ENCODE measurements around the gene PAIP2.
"Not testable (repeated sequence)": the region's sequence is repeated elsewhere in the genome, so short reads cannot be mapped to it uniquely, and the experiment has no call there.

Gene PAIP2

DNA sequence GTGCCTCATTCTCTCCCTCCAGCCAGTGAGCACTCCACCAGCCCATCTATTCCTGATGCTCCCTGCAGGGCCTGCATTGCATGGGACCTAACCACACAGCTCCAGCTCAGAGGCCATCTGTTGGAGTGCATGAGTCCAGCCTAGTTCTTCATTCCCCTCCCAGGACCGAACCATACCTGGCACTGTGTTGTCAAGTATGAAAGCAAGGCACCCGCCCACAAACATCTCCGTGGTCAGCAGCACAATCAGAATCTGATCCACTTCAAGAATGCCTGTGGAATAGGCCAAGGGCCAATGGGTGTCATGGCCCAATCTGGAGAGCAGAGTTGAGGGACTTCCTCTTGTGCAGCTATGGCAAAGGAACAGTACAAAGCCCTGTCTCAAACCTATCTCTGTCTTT, 35.6 kb downstream of the PAIP2 start:
- ATAC-seq (ENCODE audit: low read depth) (no peak), DNase-seq (ENCODE audit: low spot score in 2 of 2) (no peak)
- Mint-ChIP-seq H3K27me3 (no peaks in the 10 kb centered on the region), H3K27ac (no peak overlapping the region), H3K9me3 (no peaks in the 10 kb centered on the region), H3K36me3 (peaks cover 5% of the 10 kb centered on the region), H3K4me3 (no peak overlapping the region), H3K4me1 (peaks cover 7% of the 10 kb centered on the region)

DNA sequence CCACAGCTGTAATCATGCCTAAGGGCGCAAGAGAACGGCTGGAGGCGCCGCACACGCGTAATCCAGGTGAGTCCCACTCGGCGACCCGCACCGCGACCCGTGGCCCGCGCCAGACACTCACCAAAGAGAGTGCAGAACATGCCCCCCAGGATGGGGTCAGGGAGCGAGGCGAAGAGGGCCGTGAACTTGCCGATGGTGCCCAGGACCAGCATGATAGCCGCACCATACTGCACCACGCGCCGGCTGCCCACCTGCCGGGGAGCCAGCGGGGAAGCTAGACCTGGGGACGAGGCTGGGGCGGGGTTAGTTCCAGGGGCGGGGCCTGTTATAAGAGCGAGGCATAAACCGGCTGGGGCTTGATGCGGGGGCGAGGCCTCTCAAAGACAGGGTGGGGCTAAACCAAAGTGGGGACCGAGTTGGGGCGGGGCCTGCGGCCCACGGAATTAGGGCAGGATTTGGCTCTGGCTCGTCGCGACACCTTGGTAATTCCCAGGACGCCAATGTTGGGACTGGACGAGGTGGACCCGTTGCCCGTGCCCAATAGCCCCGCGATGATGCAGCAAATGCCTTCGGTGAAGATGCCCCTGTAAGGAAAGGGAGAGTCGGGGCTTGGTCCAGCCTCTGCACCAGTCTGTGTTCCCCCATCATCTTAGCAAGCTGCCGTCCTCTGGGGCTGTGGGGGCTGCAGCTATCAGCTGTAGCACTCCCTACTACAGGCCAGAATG, 36.6 kb downstream of the PAIP2 start:
- Mint-ChIP-seq H3K36me3 (peaks cover 5% of the 10 kb centered on the region), H3K4me1 (peaks cover 12% of the 10 kb centered on the region), H3K27ac (no peak overlapping the region), H3K9me3 (no peaks in the 10 kb centered on the region), H3K27me3 (no peaks in the 10 kb centered on the region), H3K4me3 (no peak overlapping the region)
- DNase-seq (ENCODE audit: low spot score in 2 of 2): no peak
- ATAC-seq (ENCODE audit: low read depth): no peak

DNA sequence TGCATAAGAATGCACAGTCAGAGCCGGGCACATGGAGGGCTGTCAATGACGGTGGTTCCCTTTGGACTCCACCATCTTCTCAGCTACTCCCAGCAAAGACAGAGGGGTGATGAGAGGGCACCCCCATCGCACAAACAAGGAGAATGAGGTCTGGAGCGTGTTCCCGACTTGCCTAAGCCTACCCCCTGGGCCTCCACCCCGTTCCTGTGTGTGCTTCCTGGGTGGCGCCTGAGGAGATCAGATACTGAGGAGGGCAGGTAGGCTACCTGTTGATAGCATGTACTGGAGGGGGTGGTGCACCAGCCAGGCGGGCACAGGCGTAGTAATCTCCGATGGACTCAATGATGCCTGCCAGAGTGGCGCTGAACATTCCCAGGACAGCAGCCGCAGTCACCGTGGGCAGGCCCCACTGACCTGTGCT, 37.3 kb downstream of the PAIP2 start:
- Mint-ChIP-seq H3K9me3 (no peaks in the 10 kb centered on the region), H3K36me3 (peaks cover 5% of the 10 kb centered on the region), H3K27ac (no peak overlapping the region), H3K27me3 (no peaks in the 10 kb centered on the region), H3K4me3 (no peak overlapping the region), H3K4me1 (peaks cover 13% of the 10 kb centered on the region)
- DNase-seq (ENCODE audit: low spot score in 2 of 2) (no peak), ATAC-seq (ENCODE audit: low read depth) (no peak)

DNA sequence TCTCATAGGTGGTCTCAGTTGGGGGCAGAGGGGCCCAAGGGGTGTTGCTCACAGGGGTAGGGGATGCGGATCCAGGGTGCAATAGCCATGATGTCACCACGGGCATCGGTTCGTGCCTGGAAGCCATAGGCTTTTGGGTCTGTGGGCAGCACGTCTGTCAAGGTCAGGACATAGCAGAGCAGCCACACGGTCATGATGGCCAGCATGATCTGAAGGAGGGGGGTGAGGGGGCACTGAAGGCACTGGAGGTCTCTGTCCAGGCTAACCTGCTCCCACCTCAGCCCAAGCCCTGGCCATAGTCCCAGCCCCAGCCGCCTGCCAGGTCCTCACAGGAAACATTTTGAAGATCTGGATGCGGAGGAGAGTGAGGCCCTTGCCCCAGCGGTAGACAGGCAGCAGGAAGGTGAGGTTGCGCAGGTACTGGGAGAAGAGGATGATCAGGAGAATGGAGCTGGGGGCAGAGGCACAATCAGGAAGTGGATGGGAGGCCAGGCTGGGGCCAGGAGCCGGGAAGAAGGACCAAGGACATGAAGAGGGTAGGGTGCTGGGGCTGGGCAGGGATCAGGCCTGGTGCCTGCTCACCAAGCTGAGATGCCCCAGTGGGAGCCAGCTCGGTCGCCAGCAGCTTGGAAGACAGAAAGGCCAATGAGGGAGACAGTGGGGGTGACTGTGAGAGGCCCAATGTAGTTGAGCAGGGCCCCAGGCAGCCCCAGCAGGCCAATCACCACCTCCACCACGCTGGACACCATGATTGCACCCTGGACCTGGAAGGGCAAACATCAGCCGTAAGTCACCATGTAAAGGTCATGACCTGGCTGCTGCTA, 38.2 kb downstream of the PAIP2 start:
- Mint-ChIP-seq H3K36me3 (peaks cover 5% of the 10 kb centered on the region), H3K27ac (no peak overlapping the region), H3K4me1 (peaks cover 19% of the 10 kb centered on the region), H3K9me3 (no peaks in the 10 kb centered on the region), H3K27me3 (no peaks in the 10 kb centered on the region), H3K4me3 (no peak overlapping the region)
- ATAC-seq (ENCODE audit: low read depth) (no peak), DNase-seq (ENCODE audit: low spot score in 2 of 2) (no peak)

DNA sequence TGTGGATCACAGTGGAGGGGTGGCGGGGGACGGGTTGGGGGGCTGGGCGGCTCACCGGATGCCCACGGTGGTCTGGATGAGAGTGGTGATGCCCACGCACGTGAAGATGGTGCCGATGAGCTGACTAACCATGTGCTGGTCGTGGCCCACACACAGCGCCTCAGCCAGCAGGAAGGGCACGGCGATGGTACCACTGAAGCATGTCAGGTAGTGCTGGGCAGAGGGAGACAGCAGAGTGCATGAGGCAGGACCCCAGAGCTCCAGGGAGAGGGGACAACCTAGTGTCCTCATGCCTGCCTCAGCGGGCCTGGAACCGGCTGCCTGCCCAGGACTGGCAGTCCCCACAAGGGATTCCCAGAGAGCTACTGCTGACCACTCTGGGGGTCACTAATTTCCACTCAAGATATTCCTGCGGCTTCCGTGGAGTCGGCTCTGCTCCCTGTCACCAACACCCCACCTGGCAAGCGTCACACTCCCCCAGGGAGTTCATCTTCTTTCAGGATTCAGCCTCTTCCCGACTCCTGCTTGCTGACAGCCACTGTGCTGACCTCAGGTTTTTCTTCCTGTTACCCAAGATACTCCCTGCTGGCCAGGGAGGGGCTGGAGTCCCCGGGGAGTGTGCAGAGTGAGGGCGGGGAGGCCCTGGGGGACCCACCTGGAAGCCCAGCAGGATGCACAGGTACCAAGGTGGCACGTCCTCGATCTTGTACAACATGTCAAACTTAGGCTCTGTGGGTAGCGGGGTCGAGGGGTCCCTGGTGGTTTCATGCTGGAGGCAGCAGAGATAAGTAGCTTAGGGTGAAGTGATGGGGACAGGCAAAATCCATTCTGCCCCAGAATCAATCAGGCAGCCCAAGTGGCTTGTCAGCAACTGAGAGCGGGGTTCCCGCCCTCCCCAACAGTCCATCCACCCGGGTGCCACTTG, 40.4 kb downstream of the PAIP2 start:
- H3K27ac Mint-ChIP-seq: no peak overlapping the region
- H3K27me3 Mint-ChIP-seq: no peaks in the 10 kb centered on the region
- ATAC-seq (ENCODE audit: low read depth): no peak
- H3K4me3 Mint-ChIP-seq: no peak overlapping the region
- DNase-seq (ENCODE audit: low spot score in 2 of 2): no peak
- H3K4me1 Mint-ChIP-seq: peaks cover 32% of the 10 kb centered on the region
- peaks cover 5% of the 10 kb centered on the region for H3K36me3 Mint-ChIP-seq
- H3K9me3 Mint-ChIP-seq: no peaks in the 10 kb centered on the region

DNA sequence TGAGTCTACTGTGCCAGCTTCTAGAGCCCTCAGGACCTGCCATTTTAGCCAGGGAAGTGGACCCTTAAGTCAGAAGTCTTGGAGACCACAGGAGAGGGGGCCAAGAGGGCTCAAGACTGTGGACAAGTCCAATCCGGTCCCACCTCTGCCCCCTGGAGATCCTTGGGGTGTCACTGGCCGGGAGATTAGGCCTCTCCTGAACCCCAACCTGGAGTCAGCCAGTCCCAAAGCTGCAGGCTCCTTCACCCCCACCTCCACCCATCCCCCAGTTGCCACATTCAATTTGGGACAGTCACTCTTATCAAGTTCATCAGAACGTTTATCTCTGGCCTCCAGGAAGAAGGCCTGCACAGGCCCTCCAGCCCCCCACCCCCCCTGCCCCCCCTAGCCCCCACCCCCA, 41.2 kb downstream of the PAIP2 start:
- H3K4me1 Mint-ChIP-seq: peaks cover 34% of the 10 kb centered on the region
- ATAC-seq (ENCODE audit: low read depth) (no peak), DNase-seq (ENCODE audit: low spot score in 2 of 2) (no peak)
- H3K4me3 Mint-ChIP-seq: no peak overlapping the region
- no peaks in the 10 kb centered on the region for H3K27me3 Mint-ChIP-seq
- H3K27ac Mint-ChIP-seq: no peak overlapping the region
- H3K9me3 Mint-ChIP-seq: no peaks in the 10 kb centered on the region
- H3K36me3 Mint-ChIP-seq: peaks cover 1% of the 10 kb centered on the region

- Mint-ChIP-seq H3K9me3 (no peaks in the 10 kb centered on the region), H3K4me1 (peaks cover 40% of the 10 kb centered on the region), H3K27me3 (no peaks in the 10 kb centered on the region), H3K27ac (peak within 1 kb of the TSS; percentile 45), H3K4me3 (no peak within 1 kb of the TSS), H3K36me3 (peaks cover 1% of the 10 kb centered on the region)
- DNase-seq (ENCODE audit: low spot score in 2 of 2) (no peak), ATAC-seq (ENCODE audit: low read depth) (no peak)
Observed at GRCh38 chr5:139383275-139383992, 41.8 kb downstream of the PAIP2 start, which contains the start of gene SLC23A1. Gene SLC23A1 (minus strand): TSS chr5:139383297. CDS start chr5:139383253, 44 bp downstream.

GRCh38 chr5:139383993-139384590, 42.4 kb downstream of the PAIP2 start:
- no peak for ATAC-seq (ENCODE audit: low read depth)
- H3K9me3 Mint-ChIP-seq: no peaks in the 10 kb centered on the region
- H3K4me3 Mint-ChIP-seq: peak overlapping the region; percentile 6
- no peak for DNase-seq (ENCODE audit: low spot score in 2 of 2)
- H3K4me1 Mint-ChIP-seq: peaks cover 42% of the 10 kb centered on the region
- H3K36me3 Mint-ChIP-seq: peaks cover 1% of the 10 kb centered on the region
- H3K27me3 Mint-ChIP-seq: no peaks in the 10 kb centered on the region
- H3K27ac Mint-ChIP-seq: peak overlapping the region; percentile 45

GRCh38 chr5:139384591-139385051, 43.0 kb downstream of the PAIP2 start:
- Mint-ChIP-seq H3K4me3 (peak overlapping the region; percentile 58), H3K4me1 (peaks cover 47% of the 10 kb centered on the region), H3K27me3 (no peaks in the 10 kb centered on the region), H3K36me3 (peaks cover 1% of the 10 kb centered on the region), H3K9me3 (no peaks in the 10 kb centered on the region), H3K27ac (peak overlapping the region; percentile 31)
- ATAC-seq (ENCODE audit: low read depth): no peak
- DNase-seq (ENCODE audit: low spot score in 2 of 2): no peak

GRCh38 chr5:139385061-139386049, 43.7 kb downstream of the PAIP2 start:
- peaks cover 54% of the 10 kb centered on the region for H3K4me1 Mint-ChIP-seq
- peak overlapping the region; percentile 91 for H3K27ac Mint-ChIP-seq
- DNase-seq (ENCODE audit: low spot score in 2 of 2): no peak
- peaks cover 1% of the 10 kb centered on the region for H3K36me3 Mint-ChIP-seq
- no peaks in the 10 kb centered on the region for H3K27me3 Mint-ChIP-seq
- H3K4me3 Mint-ChIP-seq: peak overlapping the region; percentile 58
- H3K9me3 Mint-ChIP-seq: no peaks in the 10 kb centered on the region
- no peak for ATAC-seq (ENCODE audit: low read depth)

GRCh38 chr5:139386050-139386438, 44.4 kb downstream of the PAIP2 start:
- Mint-ChIP-seq H3K4me3 (no peak overlapping the region), H3K27me3 (no peaks in the 10 kb centered on the region), H3K4me1 (peaks cover 60% of the 10 kb centered on the region), H3K27ac (peak overlapping the region; percentile 91), H3K36me3 (peaks cover 1% of the 10 kb centered on the region), H3K9me3 (no peaks in the 10 kb centered on the region)
- no peak for DNase-seq (ENCODE audit: low spot score in 2 of 2)
- no peak for ATAC-seq (ENCODE audit: low read depth)

DNA sequence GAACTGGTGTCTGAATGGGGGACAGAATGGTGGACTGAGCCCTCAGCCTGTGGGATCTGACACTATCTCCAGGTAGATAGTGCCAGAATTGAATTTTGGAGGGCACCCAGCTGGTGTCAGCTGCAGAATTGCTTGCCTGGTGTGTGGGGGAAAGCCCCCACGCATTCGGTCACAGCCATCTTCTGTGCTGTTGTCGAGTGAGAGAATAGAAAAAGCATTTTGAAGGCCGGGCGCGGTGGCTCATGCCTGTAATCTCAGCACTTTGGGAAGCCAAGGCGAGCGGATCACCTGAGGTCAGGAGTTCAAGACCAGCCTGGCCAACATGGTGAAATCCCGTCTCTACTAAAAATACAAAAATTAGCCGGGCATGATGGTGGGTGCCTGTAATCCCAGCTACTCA, 45.3 kb downstream of the PAIP2 start:
- not testable (repeated sequence) for H3K9me3 Mint-ChIP-seq; DNase-seq (ENCODE audit: low spot score in 2 of 2); H3K36me3 Mint-ChIP-seq; H3K27me3 Mint-ChIP-seq; ATAC-seq (ENCODE audit: low read depth)
- Mint-ChIP-seq H3K4me1 (peaks cover 67% of the 10 kb centered on the region), H3K4me3 (peak overlapping the region; percentile 51), H3K27ac (peak overlapping the region; percentile 91)
